Esophagus (tissue), 2 donors: ENCODE data around the gene FIGN. TPM values are rescaled to one million over a fixed set of nuclear protein-coding genes. Genes with fewer than 3 reads are reported as not detected.

Experiments
- H3K27ac ChIP-seq, 2 donors: one replicate each; pipeline ENCODE4 v1.5.1; 2013; ENCODE audit warnings: low read depth in 2 of 2, mild to moderate bottlenecking in 2 of 2, inconsistent platforms in 1 of 2, low read length in 1 of 2, moderate library complexity in 1 of 2
- H3K27me3 ChIP-seq, 2 donors: one replicate each; pipeline ENCODE4 v1.6.1; 2013; ENCODE audit warnings: low read length in 2 of 2, control low read depth in 1 of 2, mild to moderate bottlenecking in 1 of 2; ENCODE audit not compliant: insufficient read depth in 2 of 2, control insufficient read depth in 1 of 2
- H3K36me3 ChIP-seq, 2 donors: one replicate each; pipeline ENCODE4 v1.6.1; 2013; ENCODE audit warnings: low read length in 1 of 2; ENCODE audit not compliant: control insufficient read depth in 2 of 2, insufficient read depth in 2 of 2
- H3K4me1 ChIP-seq, 2 donors: one replicate each; pipeline ENCODE4 v1.6.1; 2013; ENCODE audit warnings: low read length in 1 of 2; ENCODE audit not compliant: control insufficient read depth in 2 of 2, insufficient read depth in 2 of 2
- H3K4me3 ChIP-seq, 2 donors: one replicate each; pipeline ENCODE4 v1.5.1; 2013; ENCODE audit warnings: low read length in 2 of 2, mild to moderate bottlenecking in 2 of 2, low read depth in 1 of 2, moderate library complexity in 1 of 2
- H3K9me3 ChIP-seq, 2 donors: one replicate each; pipeline ENCODE4 v1.6.1; 2013; ENCODE audit warnings: mild to moderate bottlenecking in 2 of 2, low read depth in 1 of 2, low read length in 1 of 2, moderate library complexity in 1 of 2; ENCODE audit not compliant: control insufficient read depth in 2 of 2, insufficient read depth in 1 of 2
- WGBS, 2 donors: extraction: QIAGEN DNeasy Blood & Tissue Kit; methylation state at CpG; one replicate each; pipeline ENCODE4 v1.1.7; 2013; 5-methylcytosine and 5-hydroxymethylcytosine counted together
- polyA plus RNA-seq, 2 donors: library from polyadenylated mRNA; stranded (reverse); fragments of 200-250 nt; gene quantifications; one replicate each; pipeline ENCODE4 v1.2.3, GENCODE V29; 2013
- donor health status: healthy with polysubstance abuse.
- donor health status: Bipolar disorder and iron deficiency.

Gene FIGN
- polyA plus RNA-seq, 2 donors = 0.21 to 0.49 TPM

DNA sequence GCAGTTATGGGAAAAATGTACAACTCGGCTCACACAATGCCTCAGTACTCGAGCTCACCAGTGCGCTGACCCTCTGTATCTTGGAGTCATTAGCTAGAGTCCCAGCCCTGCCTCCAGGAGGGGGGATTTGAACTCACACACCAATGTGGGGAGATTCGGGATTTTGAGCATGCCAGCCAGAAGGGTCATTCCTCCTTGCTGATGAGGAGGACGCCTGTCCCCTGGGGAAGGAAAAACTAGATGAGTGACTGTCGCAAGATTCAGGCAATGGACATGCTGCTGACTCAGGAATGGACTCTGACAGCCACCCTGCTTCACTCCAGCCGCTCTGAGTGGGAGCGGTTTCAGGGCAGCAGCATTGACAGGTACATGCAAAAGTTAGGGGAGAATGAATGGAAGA is 20.6 kb downstream of the FIGN start:
- H3K27me3 ChIP-seq = no peaks in the 10 kb centered on the region
- WGBS, 2 donors = 83 to 87% methylated on average over 8 of the region's 8 CpGs
- no peaks in the 10 kb centered on the region for H3K4me1 ChIP-seq
- H3K36me3 ChIP-seq = no peaks in the 10 kb centered on the region
- no peak overlapping the region for H3K27ac ChIP-seq
- H3K9me3 ChIP-seq = no peaks in the 10 kb centered on the region
- H3K4me3 ChIP-seq = no peak overlapping the region

DNA sequence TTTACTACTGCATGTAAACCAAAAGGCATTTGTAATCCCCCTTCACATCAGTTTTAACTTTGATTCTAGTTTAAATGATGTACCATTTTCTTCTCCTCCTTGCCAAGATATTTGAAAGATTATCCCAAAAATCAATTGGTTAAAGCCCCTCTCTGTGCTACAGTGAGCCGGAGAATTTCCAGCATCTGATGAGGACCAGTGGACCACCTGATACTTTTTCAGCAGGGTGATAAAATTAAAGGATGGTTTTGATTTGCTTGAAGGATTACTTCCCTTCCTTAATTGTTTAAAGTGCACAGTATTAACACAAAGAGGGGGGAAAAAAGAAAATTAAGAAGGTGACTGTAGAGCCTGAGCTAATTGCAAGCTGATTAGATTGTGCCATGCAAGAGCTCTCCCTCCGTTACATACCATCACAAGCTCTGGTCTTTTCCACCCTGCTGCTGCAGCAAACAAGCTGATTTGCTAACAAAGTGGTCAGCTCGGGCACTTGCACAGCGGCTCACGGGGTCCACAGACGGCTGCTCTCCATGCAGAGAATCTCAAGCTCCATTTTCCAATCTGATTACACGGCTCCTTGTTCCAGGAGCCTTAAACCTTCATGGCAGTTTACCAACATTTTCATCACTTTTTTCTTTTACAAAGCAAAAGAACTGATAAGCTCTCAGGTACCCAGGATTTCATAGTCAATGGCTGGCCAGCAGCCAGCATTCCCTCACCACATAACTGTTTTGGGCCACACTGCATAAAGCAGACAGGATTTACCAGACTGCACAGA is 22.1 kb downstream of the FIGN start:
- no peaks in the 10 kb centered on the region for H3K27me3 ChIP-seq
- H3K27ac ChIP-seq = no peak overlapping the region
- H3K9me3 ChIP-seq = no peaks in the 10 kb centered on the region
- H3K4me3 ChIP-seq = no peak overlapping the region
- no peaks in the 10 kb centered on the region for H3K4me1 ChIP-seq
- WGBS, 2 donors = 66 to 77% methylated on average over 7 of the region's 7 CpGs
- H3K36me3 ChIP-seq = no peaks in the 10 kb centered on the region

DNA sequence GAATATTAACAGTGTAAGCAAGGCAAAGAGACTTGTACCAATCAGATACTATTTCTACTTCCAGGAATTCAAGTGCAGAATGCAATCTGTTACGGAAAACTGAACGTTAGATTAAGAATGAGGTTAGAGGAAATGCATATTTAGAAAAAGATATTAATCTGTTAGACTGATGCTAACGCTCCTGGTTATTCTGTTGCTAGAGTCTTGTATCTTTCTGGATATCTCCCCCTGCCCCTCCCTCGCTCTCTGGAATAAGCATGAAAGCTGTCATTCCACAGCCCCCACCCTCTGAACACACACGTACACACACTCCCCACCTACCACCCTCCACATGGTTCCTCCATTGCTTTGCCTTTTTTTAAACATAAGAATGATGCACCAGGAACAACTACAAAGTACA is 24.1 kb downstream of the FIGN start:
- Histone ChIP-seq H3K27me3 (no peaks in the 10 kb centered on the region), H3K27ac (no peak overlapping the region), H3K4me1 (no peaks in the 10 kb centered on the region), H3K36me3 (no peaks in the 10 kb centered on the region), H3K4me3 (no peak overlapping the region), H3K9me3 (no peaks in the 10 kb centered on the region)
- WGBS, 2 donors = 73 to 83% methylated on average over 5 of the region's 5 CpGs

DNA sequence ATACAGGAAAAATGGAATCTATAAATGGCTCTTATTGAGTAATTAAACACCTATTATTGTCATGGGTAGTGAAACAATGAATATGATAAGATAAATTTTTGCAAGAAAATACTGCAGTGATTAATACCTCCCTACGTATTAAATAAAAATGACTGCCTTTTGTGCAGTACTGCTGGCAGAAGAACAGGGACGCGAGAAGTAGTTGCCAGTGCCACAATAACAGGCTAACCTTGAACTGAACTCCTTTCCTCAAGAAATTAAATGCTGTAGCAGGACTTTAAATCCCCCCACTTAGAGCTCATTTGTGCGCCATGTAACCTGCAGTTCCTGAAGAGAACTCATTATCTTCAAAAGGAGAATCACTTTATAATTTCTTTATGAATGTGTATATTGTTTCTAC is 24.6 kb downstream of the FIGN start:
- no peaks in the 10 kb centered on the region for H3K4me1 ChIP-seq
- no peaks in the 10 kb centered on the region for H3K27me3 ChIP-seq
- no peak overlapping the region for H3K27ac ChIP-seq
- WGBS, 2 donors = 82 to 84% methylated on average over 4 of the region's 4 CpGs
- no peak overlapping the region for H3K4me3 ChIP-seq
- no peaks in the 10 kb centered on the region for H3K36me3 ChIP-seq
- H3K9me3 ChIP-seq = no peaks in the 10 kb centered on the region

DNA sequence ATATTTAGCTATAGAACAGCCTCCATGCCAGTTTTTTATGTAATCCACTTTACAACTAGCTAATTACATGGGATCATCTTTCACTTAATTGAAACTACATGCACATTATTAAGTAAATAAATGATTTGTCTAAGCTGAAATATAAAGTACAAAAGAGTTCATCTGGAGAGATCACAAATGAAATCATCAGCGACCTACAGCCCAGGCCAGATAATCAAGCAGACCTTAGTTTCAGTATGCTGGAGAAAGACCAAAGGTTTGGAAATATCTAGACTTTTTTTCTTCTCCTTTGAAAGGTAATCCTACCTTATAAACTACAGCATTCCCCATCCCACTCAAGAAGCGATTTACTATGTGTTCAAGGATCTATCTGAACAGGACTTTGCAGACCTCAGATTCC is 26.5 kb downstream of the FIGN start:
- WGBS, 2 donors = 80 to 83% methylated on average over 2 of the region's 2 CpGs
- Histone ChIP-seq H3K36me3 (no peaks in the 10 kb centered on the region), H3K9me3 (no peaks in the 10 kb centered on the region), H3K4me1 (no peaks in the 10 kb centered on the region), H3K27me3 (no peaks in the 10 kb centered on the region), H3K27ac (no peak overlapping the region), H3K4me3 (no peak overlapping the region)

DNA sequence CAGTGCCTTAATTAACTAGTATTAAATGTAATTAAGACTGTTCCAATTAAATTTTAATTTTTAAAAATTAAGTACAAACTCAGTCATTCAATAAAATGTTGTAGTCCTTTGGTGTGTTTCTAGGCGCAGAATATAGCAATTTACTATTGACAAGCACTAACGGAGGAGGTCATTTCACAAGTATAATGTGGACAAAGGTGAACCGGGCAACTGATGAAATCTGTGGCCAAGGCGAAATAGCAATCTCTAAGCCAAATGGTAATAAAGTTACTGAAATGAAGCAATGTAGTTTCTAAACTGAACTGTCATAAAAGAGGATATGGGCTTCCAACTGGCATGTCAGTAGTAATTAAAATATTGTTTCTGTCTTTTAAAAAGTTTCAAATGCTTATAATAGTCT is 27.5 kb downstream of the FIGN start:
- no peak overlapping the region for H3K4me3 ChIP-seq
- WGBS, 2 donors = 90 to 94% methylated on average over 4 of the region's 4 CpGs
- H3K27ac ChIP-seq = no peak overlapping the region
- no peaks in the 10 kb centered on the region for H3K4me1 ChIP-seq
- H3K36me3 ChIP-seq = no peaks in the 10 kb centered on the region
- no peaks in the 10 kb centered on the region for H3K27me3 ChIP-seq
- H3K9me3 ChIP-seq = no peaks in the 10 kb centered on the region

DNA sequence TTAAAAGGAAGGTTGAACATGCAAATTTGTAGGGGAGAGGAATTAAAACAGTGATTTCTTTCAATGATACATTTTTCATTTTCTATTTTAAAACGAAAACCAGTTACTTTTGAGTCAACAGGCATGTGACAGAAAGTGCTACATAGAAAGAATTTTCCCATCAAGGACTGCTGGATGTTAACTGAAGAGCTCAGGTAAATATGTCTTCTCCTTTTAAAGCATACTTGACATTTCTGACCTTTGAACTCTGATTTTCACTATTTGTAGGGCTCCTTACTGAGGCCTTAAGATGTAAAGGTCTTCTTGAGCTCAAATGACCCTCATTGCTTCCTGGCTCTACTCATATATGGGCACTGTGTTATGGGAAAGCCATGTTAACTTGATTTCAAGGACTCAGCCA is 32.4 kb downstream of the FIGN start:
- Histone ChIP-seq H3K4me3 (no peak overlapping the region), H3K27me3 (no peaks in the 10 kb centered on the region)
- WGBS, 2 donors = 77 to 79% methylated on average over 1 of the region's 1 CpG

DNA sequence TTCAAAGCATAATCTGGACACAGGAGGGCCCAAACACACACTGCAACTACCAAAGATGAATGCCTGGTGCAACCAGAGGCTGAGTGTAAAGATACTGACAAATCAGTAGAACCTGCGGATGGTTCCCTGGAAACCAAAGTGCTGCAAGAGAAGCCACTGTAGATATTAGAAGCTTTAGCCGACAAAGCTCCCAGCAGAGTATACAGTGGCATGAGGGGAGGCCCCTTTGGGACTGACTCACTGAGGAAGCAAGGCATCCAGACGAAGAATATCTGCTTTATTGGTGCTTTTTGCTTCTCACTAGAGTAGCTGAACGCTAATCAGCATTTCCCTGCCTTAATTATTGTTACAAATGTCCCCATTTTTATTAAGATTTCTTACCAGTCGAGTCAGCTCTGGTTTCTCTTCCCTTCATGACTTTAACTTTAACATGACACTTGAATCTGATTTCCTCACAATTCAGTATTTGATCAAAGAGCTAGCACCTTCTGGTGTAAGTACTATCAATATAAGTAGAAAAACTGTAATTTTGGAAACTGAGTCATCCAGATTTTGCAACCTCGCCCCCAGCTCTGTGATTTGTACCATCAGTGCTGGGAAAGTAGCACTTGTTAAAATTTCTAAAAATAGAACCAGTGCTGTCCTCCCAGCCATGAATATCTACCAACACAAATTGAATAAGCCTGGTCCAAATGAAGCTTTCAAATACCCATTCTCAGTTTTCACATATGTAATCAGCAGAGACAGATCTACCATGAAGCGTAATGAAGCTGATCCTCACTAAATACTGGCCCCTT is 34.2 kb downstream of the FIGN start:
- no peak overlapping the region for H3K4me3 ChIP-seq
- H3K27me3 ChIP-seq = no peaks in the 10 kb centered on the region
- no peak overlapping the region for H3K27ac ChIP-seq
- H3K9me3 ChIP-seq = no peaks in the 10 kb centered on the region
- H3K36me3 ChIP-seq = no peaks in the 10 kb centered on the region
- 73 to 85% methylated on average over 7 of the region's 7 CpGs for WGBS, 2 donors
- no peaks in the 10 kb centered on the region for H3K4me1 ChIP-seq

More for the DNA sequence above, 32.4 kb downstream of the FIGN start:
- Histone ChIP-seq H3K36me3 (no peaks in the 10 kb centered on the region), H3K9me3 (no peaks in the 10 kb centered on the region), H3K27ac (no peak overlapping the region), H3K4me1 (no peaks in the 10 kb centered on the region)

DNA sequence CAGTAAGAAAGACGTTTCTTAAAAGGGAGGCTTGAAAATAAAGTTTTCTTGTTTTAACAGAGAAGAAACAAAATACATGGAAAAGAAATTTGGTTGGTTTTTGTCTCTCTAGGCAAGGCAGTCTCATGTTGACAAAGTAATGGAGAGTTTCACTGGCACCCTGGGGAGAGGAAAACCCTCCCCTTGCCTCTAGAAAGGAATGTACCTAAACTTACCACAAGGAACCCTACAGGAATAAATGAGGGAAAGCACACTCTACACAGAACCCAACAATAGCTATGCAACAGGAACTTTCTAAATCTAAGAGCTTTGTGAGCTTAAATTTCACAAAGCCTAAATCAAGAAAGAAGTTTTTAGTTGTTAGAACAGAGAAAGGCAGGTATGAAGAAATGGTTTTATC is 37.0 kb downstream of the FIGN start:
- Histone ChIP-seq H3K36me3 (no peaks in the 10 kb centered on the region), H3K27ac (no peak overlapping the region), H3K4me1 (no peaks in the 10 kb centered on the region), H3K4me3 (no peak overlapping the region), H3K27me3 (no peaks in the 10 kb centered on the region), H3K9me3 (no peaks in the 10 kb centered on the region)
- WGBS, 2 donors = 51 to 59% methylated on average over 1 of the region's 1 CpG
